HepG2 (cell line): ENCODE results near the gene UCHL3. TPM values are rescaled to one million over a fixed set of nuclear protein-coding genes. Genes with fewer than 3 reads are reported as not detected.

Experiments used
- BCL6 ChIP-seq: IDR thresholded peaks from 2 replicates; pipeline ENCODE4 v1.6.1; 2016; ENCODE audit warnings: missing genetic modification reagents, missing compliant biosample characterization
- FIP1L1 ChIP-seq: fragments of 200-400 bp; formaldehyde crosslinking; IDR thresholded peaks from 2 replicates; pipeline ENCODE4 v1.6.1; 2018; ENCODE audit warnings: low read depth, mild to moderate bottlenecking, low read length, moderate library complexity, borderline replicate concordance; ENCODE audit not compliant: insufficient read depth
- HBP1 ChIP-seq: IDR thresholded peaks from 2 replicates; pipeline ENCODE4 v1.6.1; 2016; ENCODE audit warnings: low read depth, control low read depth
- MAFF ChIP-seq: IDR thresholded peaks from 2 replicates; pipeline ENCODE4 v1.6.1; 2011; ENCODE audit warnings: low read depth, low read length, improper control_type of control experiment
- MAFK ChIP-seq, 2 experiments: IDR thresholded peaks in 1 of 2; conservative IDR thresholded peaks in 1 of 2; 2 replicates each; pipeline ENCODE4 v1.6.1; 2011; ENCODE audit warnings: improper control_type of control experiment in 2 of 2, low read length in 2 of 2
- MAZ ChIP-seq, 2 experiments: sonication (generic) in 1 of 2; formaldehyde crosslinking in 1 of 2; IDR thresholded peaks; 2 replicates each; pipeline versions ENCODE4 v1.5.0 to v1.6.1; 2012 to 2020; ENCODE audit warnings: low read depth in 2 of 2, mild to moderate bottlenecking in 2 of 2, borderline replicate concordance in 1 of 2, improper control_type of control experiment in 1 of 2, low read length in 1 of 2, missing genetic modification reagents in 1 of 2, moderate library complexity in 1 of 2
- MED8 ChIP-seq: sonication (generic); formaldehyde crosslinking; IDR thresholded peaks from 2 replicates; pipeline ENCODE4 v1.8.1; 2023; ENCODE audit warnings: mild to moderate bottlenecking, missing genetic modification reagents; ENCODE audit not compliant: insufficient replicate concordance
- MEIS1 ChIP-seq: sonication (generic); formaldehyde crosslinking; IDR thresholded peaks from 2 replicates; pipeline ENCODE4 v1.9.0; 2021; ENCODE audit warnings: mild to moderate bottlenecking, missing genetic modification reagents, moderate library complexity, borderline replicate concordance
- ZBTB42 ChIP-seq: sonication (generic); formaldehyde crosslinking; IDR thresholded peaks from 2 replicates; pipeline ENCODE4 v1.5.0; 2020; ENCODE audit warnings: mild to moderate bottlenecking, missing genetic modification reagents
- ZBTB49 ChIP-seq: sonication (generic); formaldehyde crosslinking; IDR thresholded peaks from 2 replicates; pipeline ENCODE4 v1.4.0; 2020; ENCODE audit warnings: missing genetic modification reagents, borderline replicate concordance
- ZNF44 ChIP-seq: sonication (generic); formaldehyde crosslinking; IDR thresholded peaks from 2 replicates; pipeline ENCODE4 v1.5.1; 2020; ENCODE audit warnings: mild to moderate bottlenecking, missing genetic modification reagents
- ZNF451 ChIP-seq: sonication (generic); formaldehyde crosslinking; IDR thresholded peaks from 2 replicates; pipeline ENCODE4 v1.5.0; 2020; ENCODE audit warnings: mild to moderate bottlenecking, missing genetic modification reagents
- ZNF770 ChIP-seq: sonication (generic); formaldehyde crosslinking; IDR thresholded peaks from 2 replicates; pipeline ENCODE4 v1.5.0; 2020; ENCODE audit warnings: mild to moderate bottlenecking, missing genetic modification reagents
- ZNF879 ChIP-seq: sonication (generic); formaldehyde crosslinking; IDR thresholded peaks from 2 replicates; pipeline ENCODE4 v1.8.1; 2023; ENCODE audit warnings: missing genetic modification reagents
- polyA plus RNA-seq, 8 experiments: library from polyadenylated mRNA; depleted of rRNA in 3 of 8; stranded (reverse) in 7 of 8; unstranded in 1 of 8; fragments of >200 nt; fragmentation: Illumina TruSeq in 4 of 8; extraction: Trizol in 4 of 8; gene quantifications; 2 replicates each; pipeline versions ENCODE4 v1.2.1 to v1.2.3, GENCODE V29; 2011 to 2016; ENCODE audit warnings: low read depth in 4 of 8, missing spikeins in 1 of 8, mixed read lengths in 1 of 8; ENCODE audit not compliant: insufficient read depth in 1 of 8
- total RNA-seq, 5 experiments: library from RNA; depleted of rRNA; stranded (reverse); fragments of >200 nt; fragmentation: Illumina TruSeq; extraction: Trizol; gene quantifications; 2 replicates each; pipeline ENCODE4 v1.2.3, GENCODE V29; 2016; ENCODE audit warnings: low read depth in 1 of 5
- TF ChIP-seq, protein P1 (sequence below): IDR thresholded peaks from 2 replicates; pipeline ENCODE4 v1.6.1; 2018; ENCODE audit warnings: missing genetic modification reagents
- TF ChIP-seq, protein P2 (sequence below): sonication (generic); formaldehyde crosslinking; IDR thresholded peaks from 2 replicates; pipeline ENCODE4 v1.5.0; 2020; ENCODE audit warnings: missing genetic modification reagents

The UCHL3 gene
- total and polyA plus RNA-seq, 2 of the 13 experiments (the other 11 are each of a cell fraction or from before 2014, with no cell fraction given): 36.2 to 93.3 TPM

DNA sequence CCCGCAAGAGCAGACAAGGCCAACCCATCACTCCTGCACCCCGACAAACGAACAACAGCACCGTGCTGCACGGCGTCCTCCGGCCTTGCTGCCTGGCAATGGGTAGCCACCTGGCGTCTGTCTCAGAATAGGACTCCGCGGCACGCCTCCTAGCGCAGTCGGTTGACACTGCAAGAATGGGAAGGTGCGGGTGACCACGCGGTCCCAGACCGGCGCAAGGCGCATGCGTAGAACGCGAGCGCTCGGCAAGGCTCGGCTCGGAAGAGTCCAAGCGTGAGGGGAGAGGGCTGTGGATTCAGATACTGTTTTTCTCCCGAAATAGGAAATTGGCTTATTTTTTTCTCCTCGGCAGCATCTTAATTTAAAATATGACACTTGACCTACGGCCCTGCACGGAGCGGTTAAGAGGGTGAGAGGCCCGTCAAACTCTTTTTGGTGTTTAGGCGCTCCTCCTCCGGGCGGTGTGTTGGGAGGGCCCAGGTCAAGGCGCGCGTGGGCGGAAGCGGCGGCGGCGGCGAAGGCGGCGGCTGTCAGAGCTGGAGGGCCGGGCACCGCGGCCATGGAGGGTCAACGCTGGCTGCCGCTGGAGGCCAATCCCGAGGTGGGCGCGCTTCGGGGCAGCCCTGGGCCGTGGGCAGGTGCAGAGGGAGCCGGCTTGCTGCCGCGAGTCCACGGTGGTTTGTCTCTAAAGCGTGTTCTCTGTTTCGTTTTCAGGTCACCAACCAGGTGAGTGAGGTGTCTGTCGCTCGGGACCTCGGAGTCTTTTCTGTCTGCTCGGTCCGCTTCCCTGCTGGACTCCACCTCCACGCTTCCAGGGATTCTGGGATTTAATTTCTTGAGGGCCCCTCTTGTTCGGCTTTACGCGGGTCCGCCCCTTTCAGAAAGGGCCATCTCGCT, at the start of gene UCHL3 (continued):
- TF ChIP-seq FIP1L1 (no peak; the same call in 1 of the 2 replicates), HBP1 (0 out of 2 replicates have a peak, but pooled peaks have one; percentile 29), MED8 (CRISPR knock-in tag) (no peak), ZBTB49 (CRISPR knock-in tag) (no peak), MAZ (IDR thresholded peaks at IDR 0.05; ENCODE audit: borderline replicate concordance, low read depth, low read length) (peak; percentile 34; the same call in 1 of the 2 replicates), MAZ (CRISPR knock-in tag; IDR thresholded peaks at IDR 0.05; ENCODE audit: low read depth) (peak; percentile 8), ZNF879 (CRISPR knock-in tag) (0 out of 2 replicates have a peak, but pooled peaks have one; percentile 61), ZNF451 (CRISPR knock-in tag) (no peak), MEIS1 (CRISPR knock-in tag) (no peak), MAFF (peak; percentile 38; the same call in 1 of the 2 replicates), ZNF44 (CRISPR knock-in tag) (no peak), BCL6 (CRISPR knock-in tag) (peak; percentile 50), ZBTB42 (no peak), MAFK (conservative IDR thresholded peaks at IDR 0.05 in 1 of 2, IDR thresholded peaks at IDR 0.05 in 1 of 2; ENCODE audit: low read length in 2 of 2) (peak in 1 of 2 experiments; percentile 5; a peak in 1 of 4 replicates), ZNF770 (no peak)
- TF ChIP-seq, protein P1, sequence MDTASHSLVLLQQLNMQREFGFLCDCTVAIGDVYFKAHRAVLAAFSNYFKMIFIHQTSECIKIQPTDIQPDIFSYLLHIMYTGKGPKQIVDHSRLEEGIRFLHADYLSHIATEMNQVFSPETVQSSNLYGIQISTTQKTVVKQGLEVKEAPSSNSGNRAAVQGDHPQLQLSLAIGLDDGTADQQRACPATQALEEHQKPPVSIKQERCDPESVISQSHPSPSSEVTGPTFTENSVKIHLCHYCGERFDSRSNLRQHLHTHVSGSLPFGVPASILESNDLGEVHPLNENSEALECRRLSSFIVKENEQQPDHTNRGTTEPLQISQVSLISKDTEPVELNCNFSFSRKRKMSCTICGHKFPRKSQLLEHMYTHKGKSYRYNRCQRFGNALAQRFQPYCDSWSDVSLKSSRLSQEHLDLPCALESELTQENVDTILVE: peak; percentile 72; the same call in 1 of the 2 replicates
- TF ChIP-seq, protein P2, sequence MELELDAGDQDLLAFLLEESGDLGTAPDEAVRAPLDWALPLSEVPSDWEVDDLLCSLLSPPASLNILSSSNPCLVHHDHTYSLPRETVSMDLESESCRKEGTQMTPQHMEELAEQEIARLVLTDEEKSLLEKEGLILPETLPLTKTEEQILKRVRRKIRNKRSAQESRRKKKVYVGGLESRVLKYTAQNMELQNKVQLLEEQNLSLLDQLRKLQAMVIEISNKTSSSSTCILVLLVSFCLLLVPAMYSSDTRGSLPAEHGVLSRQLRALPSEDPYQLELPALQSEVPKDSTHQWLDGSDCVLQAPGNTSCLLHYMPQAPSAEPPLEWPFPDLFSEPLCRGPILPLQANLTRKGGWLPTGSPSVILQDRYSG (CRISPR knock-in tag): no peak
